ENCODE measurements around the gene MKNK2.

Gene MKNK2

GRCh38 chr19:2003874-2004273 is 47.2 kb downstream of the MKNK2 start:
- no peaks in the 10 kb centered on the region for H3K27me3 ChIP-seq (ENCODE audit: insufficient read depth, poor library complexity, severe bottlenecking)
- no peak overlapping the region for H3K4me3 ChIP-seq (replicated peaks; ENCODE audit: insufficient read depth, low read length)
- DNase-seq (ENCODE audit: low read depth in 1 of 2, low spot score in 1 of 2) = no peak
- no peak for TF ChIP-seq POLR2AphosphoS5 (IDR thresholded peaks at IDR 0.05; ENCODE audit: low read depth)
- TF ChIP-seq, protein P1, sequence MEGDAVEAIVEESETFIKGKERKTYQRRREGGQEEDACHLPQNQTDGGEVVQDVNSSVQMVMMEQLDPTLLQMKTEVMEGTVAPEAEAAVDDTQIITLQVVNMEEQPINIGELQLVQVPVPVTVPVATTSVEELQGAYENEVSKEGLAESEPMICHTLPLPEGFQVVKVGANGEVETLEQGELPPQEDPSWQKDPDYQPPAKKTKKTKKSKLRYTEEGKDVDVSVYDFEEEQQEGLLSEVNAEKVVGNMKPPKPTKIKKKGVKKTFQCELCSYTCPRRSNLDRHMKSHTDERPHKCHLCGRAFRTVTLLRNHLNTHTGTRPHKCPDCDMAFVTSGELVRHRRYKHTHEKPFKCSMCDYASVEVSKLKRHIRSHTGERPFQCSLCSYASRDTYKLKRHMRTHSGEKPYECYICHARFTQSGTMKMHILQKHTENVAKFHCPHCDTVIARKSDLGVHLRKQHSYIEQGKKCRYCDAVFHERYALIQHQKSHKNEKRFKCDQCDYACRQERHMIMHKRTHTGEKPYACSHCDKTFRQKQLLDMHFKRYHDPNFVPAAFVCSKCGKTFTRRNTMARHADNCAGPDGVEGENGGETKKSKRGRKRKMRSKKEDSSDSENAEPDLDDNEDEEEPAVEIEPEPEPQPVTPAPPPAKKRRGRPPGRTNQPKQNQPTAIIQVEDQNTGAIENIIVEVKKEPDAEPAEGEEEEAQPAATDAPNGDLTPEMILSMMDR (IDR thresholded peaks at IDR 0.05; ENCODE audit: insufficient read depth, low read length) = no peak
- no peak overlapping the region for H3K27ac ChIP-seq (replicated peaks)

DNA sequence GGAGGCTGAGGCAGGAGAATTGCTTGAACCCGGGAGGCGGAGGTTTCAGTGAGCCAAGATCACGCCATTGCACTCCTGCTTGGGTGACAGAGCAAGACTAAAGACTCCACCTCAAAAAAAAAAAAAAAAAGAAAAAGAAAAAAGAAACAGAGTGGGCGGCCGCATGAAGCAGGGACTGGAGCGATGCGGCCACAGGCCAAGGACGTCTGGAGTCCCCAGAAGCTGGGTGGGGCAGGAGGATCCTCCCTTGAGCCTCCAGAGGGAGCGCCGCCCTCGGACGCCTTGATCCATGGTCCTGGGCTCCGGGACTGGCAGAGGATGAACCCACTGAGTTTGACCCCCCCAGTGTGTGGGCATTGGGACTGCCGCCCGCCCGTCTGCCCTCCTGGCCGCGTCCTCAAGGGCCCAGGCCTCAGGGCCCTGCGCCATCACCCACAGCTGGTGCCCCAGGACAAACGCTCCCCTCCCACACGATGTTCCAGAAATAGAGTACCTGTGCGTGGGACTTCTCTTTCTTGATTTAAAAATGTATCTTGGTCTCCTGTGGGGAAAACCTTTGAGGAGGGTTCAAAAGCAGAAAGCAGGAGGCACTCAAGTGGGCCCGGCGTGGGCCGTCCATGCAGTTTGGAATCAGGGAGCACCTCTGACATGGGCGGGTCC is 51.1 kb downstream of the MKNK2 start:
- no peak for DNase-seq (ENCODE audit: low read depth in 1 of 2, low spot score in 1 of 2)
- Histone ChIP-seq H3K27me3 (ENCODE audit: insufficient read depth, poor library complexity, severe bottlenecking) (no peaks in the 10 kb centered on the region), H3K4me3 (replicated peaks; ENCODE audit: insufficient read depth, low read length) (no peak overlapping the region), H3K27ac (replicated peaks) (no peak overlapping the region)
- TF ChIP-seq, protein P1 (IDR thresholded peaks at IDR 0.05; ENCODE audit: insufficient read depth, low read length) = no peak
- TF ChIP-seq POLR2AphosphoS5 (IDR thresholded peaks at IDR 0.05; ENCODE audit: low read depth) = no peak
- TF ChIP-seq GABPA (IDR thresholded peaks at IDR 0.05; ENCODE audit: low read depth) = no peak
- no peak for TF ChIP-seq REST (IDR thresholded peaks at IDR 0.05; ENCODE audit: insufficient replicate concordance, low read depth)
- TF ChIP-seq SPI1 (IDR thresholded peaks at IDR 0.05; ENCODE audit: borderline replicate concordance, low read depth) = no peak

GRCh38 chr19:1998712-1999708 is 52.0 kb downstream of the MKNK2 start:
- TF ChIP-seq SPI1 (IDR thresholded peaks at IDR 0.05; ENCODE audit: borderline replicate concordance, low read depth) (no peak), GABPA (IDR thresholded peaks at IDR 0.05; ENCODE audit: low read depth) (no peak), POLR2AphosphoS5 (IDR thresholded peaks at IDR 0.05; ENCODE audit: low read depth) (no peak), REST (IDR thresholded peaks at IDR 0.05; ENCODE audit: insufficient replicate concordance, low read depth) (no peak)
- TF ChIP-seq, protein P1 (IDR thresholded peaks at IDR 0.05; ENCODE audit: insufficient read depth, low read length) = no peak
- DNase-seq (ENCODE audit: low read depth in 1 of 2, low spot score in 1 of 2) = no peak
- Histone ChIP-seq H3K27ac (replicated peaks) (no peak overlapping the region), H3K27me3 (ENCODE audit: insufficient read depth, poor library complexity, severe bottlenecking) (no peaks in the 10 kb centered on the region), H3K4me3 (replicated peaks; ENCODE audit: insufficient read depth, low read length) (no peak overlapping the region)
